ENCODE measurements around the gene FGF8.

FGF8 gene

GRCh38 chr10:101767966-101768790, 7.7 kb downstream of the FGF8 start:
- no peak for DNase-seq (ENCODE audit: extremely low spot score)
- CTCF ChIA-PET = interaction anchor here (0.6 to 1.9 kb wide), 4 partner anchors 13 to 165 kb away, joined by 4 to 10 read pairs (median 7); no protein-coding TSS in a partner anchor
- TF ChIP-seq FOXM1 (IDR thresholded peaks at IDR 0.05; ENCODE audit: borderline replicate concordance) = no peak
- TF ChIP-seq L3MBTL2 (conservative IDR thresholded peaks at IDR 0.05) = no peak
- no peak for TF ChIP-seq PKNOX1 (IDR thresholded peaks at IDR 0.05)
- no peak for TF ChIP-seq FOXA1 (IDR thresholded peaks at IDR 0.05)
- TF ChIP-seq HDGF (IDR thresholded peaks at IDR 0.05; ENCODE audit: borderline replicate concordance) = no peak
- TF ChIP-seq TARDBP (IDR thresholded peaks at IDR 0.05) = no peak
- TF ChIP-seq ELF4 (IDR thresholded peaks at IDR 0.05) = no peak
- TF ChIP-seq LEF1 (IDR thresholded peaks at IDR 0.05; ENCODE audit: borderline replicate concordance) = no peak
- no peak for TF ChIP-seq BHLHE40 (IDR thresholded peaks at IDR 0.05; ENCODE audit: borderline replicate concordance)
- no peak for TF ChIP-seq CTBP1 (IDR thresholded peaks at IDR 0.05; ENCODE audit: borderline replicate concordance)
- no peak for TF ChIP-seq SUZ12 (IDR thresholded peaks at IDR 0.05)
- POLR2A ChIA-PET = no interaction called here

GRCh38 chr10:101767600-101767945, 8.3 kb downstream of the FGF8 start:
- TF ChIP-seq FOXK2 (IDR thresholded peaks at IDR 0.05) (no peak), PKNOX1 (IDR thresholded peaks at IDR 0.05) (no peak), SUZ12 (IDR thresholded peaks at IDR 0.05) (no peak), FOXM1 (IDR thresholded peaks at IDR 0.05; ENCODE audit: borderline replicate concordance) (no peak), HDGF (IDR thresholded peaks at IDR 0.05; ENCODE audit: borderline replicate concordance) (no peak), CTBP1 (IDR thresholded peaks at IDR 0.05; ENCODE audit: borderline replicate concordance) (no peak), LEF1 (IDR thresholded peaks at IDR 0.05; ENCODE audit: borderline replicate concordance) (no peak), SP1 (IDR thresholded peaks at IDR 0.05) (no peak), FOXA1 (IDR thresholded peaks at IDR 0.05) (no peak), ZNF384 (IDR thresholded peaks at IDR 0.05) (no peak), TARDBP (IDR thresholded peaks at IDR 0.05) (no peak), ELF4 (IDR thresholded peaks at IDR 0.05) (no peak), L3MBTL2 (conservative IDR thresholded peaks at IDR 0.05) (no peak), BHLHE40 (IDR thresholded peaks at IDR 0.05; ENCODE audit: borderline replicate concordance) (no peak), ARNT (IDR thresholded peaks at IDR 0.05) (no peak)
- ChIA-PET POLR2A (no interaction called here), CTCF (interaction anchor here (0.6 kb wide), 2 partner anchors 53 to 91 kb away, joined by 4 to 10 read pairs; no protein-coding TSS in a partner anchor)
- DNase-seq (ENCODE audit: extremely low spot score) = no peak

GRCh38 chr10:101766753-101767599, 8.9 kb downstream of the FGF8 start:
- ChIA-PET POLR2A (no interaction called here), CTCF (interaction anchor here (0.6 kb wide), 3 partner anchors 53 to 365 kb away, joined by 4 to 10 read pairs (median 4); no protein-coding TSS in a partner anchor)
- no peak for DNase-seq (ENCODE audit: extremely low spot score)
- TF ChIP-seq TARDBP (IDR thresholded peaks at IDR 0.05) = no peak
- no peak for TF ChIP-seq FOXA1 (IDR thresholded peaks at IDR 0.05)
- TF ChIP-seq NFRKB (IDR thresholded peaks at IDR 0.05) = no peak
- TF ChIP-seq FOXK2 (IDR thresholded peaks at IDR 0.05) = no peak
- no peak for TF ChIP-seq ZNF384 (IDR thresholded peaks at IDR 0.05)
- no peak for TF ChIP-seq SP1 (IDR thresholded peaks at IDR 0.05)
- TF ChIP-seq ARNT (IDR thresholded peaks at IDR 0.05) = no peak
- TF ChIP-seq HDGF (IDR thresholded peaks at IDR 0.05; ENCODE audit: borderline replicate concordance) = no peak
- no peak for TF ChIP-seq BHLHE40 (IDR thresholded peaks at IDR 0.05; ENCODE audit: borderline replicate concordance)
- TF ChIP-seq FOXM1 (IDR thresholded peaks at IDR 0.05; ENCODE audit: borderline replicate concordance) = no peak
- TF ChIP-seq ELF4 (IDR thresholded peaks at IDR 0.05) = no peak
- no peak for TF ChIP-seq CTBP1 (IDR thresholded peaks at IDR 0.05; ENCODE audit: borderline replicate concordance)
- TF ChIP-seq SUZ12 (IDR thresholded peaks at IDR 0.05) = no peak

GRCh38 chr10:101766306-101766705, 9.6 kb downstream of the FGF8 start:
- ChIA-PET CTCF (interaction anchor here (0.6 kb wide), 1 partner anchor 366 kb away, joined by 4 read pairs; no protein-coding TSS in a partner anchor), POLR2A (no interaction called here)
- no peak for TF ChIP-seq FOXA1 (IDR thresholded peaks at IDR 0.05)
- TF ChIP-seq ELF4 (IDR thresholded peaks at IDR 0.05) = no peak
- TF ChIP-seq HDGF (IDR thresholded peaks at IDR 0.05; ENCODE audit: borderline replicate concordance) = no peak
- TF ChIP-seq LEF1 (IDR thresholded peaks at IDR 0.05; ENCODE audit: borderline replicate concordance) = no peak
- no peak for TF ChIP-seq PKNOX1 (IDR thresholded peaks at IDR 0.05)
- TF ChIP-seq SP1 (IDR thresholded peaks at IDR 0.05) = no peak
- TF ChIP-seq L3MBTL2 (conservative IDR thresholded peaks at IDR 0.05) = no peak
- no peak for TF ChIP-seq ZNF384 (IDR thresholded peaks at IDR 0.05)
- no peak for TF ChIP-seq SUZ12 (IDR thresholded peaks at IDR 0.05)
- TF ChIP-seq BHLHE40 (IDR thresholded peaks at IDR 0.05; ENCODE audit: borderline replicate concordance) = no peak
- no peak for TF ChIP-seq FOXK2 (IDR thresholded peaks at IDR 0.05)
- TF ChIP-seq CTBP1 (IDR thresholded peaks at IDR 0.05; ENCODE audit: borderline replicate concordance) = no peak
- TF ChIP-seq ARNT (IDR thresholded peaks at IDR 0.05) = no peak
- TF ChIP-seq FOXM1 (IDR thresholded peaks at IDR 0.05; ENCODE audit: borderline replicate concordance) = no peak
- no peak for TF ChIP-seq NFRKB (IDR thresholded peaks at IDR 0.05)

More at GRCh38 chr10:101766306-101766705, 9.6 kb downstream of the FGF8 start:
- DNase-seq (ENCODE audit: extremely low spot score) = no peak

Measured in HEK293T (cell line).